ENCODE data around the gene PIBF1. TPM values are rescaled to one million over a fixed set of nuclear protein-coding genes. Genes with fewer than 3 reads are reported as not detected.
A peak's percentile ranks its signal among the peaks of the same experiment; 100 is the strongest.
"Not testable (repeated sequence)": the region's sequence is repeated elsewhere in the genome, so short reads cannot be mapped to it uniquely, and the experiment has no call there.

The PIBF1 gene
- total and polyA plus RNA-seq, 2 donors (not counting 1 experiment from before 2014, with no cell fraction given), result 9.6 to 25.1 TPM

- TF ChIP-seq CTCF (conservative IDR thresholded peaks at IDR 0.05 in 1 of 2, IDR thresholded peaks at IDR 0.05 in 1 of 2; ENCODE audit: low read depth in 1 of 2, low read length in 2 of 2), result no peak
- TF ChIP-seq EZH2 (IDR thresholded peaks at IDR 0.05; ENCODE audit: low read length, missing control alignments), result no peak
- peaks cover 2% of the 10 kb centered on the region for H3K36me3 ChIP-seq (ENCODE audit: control insufficient read depth, insufficient read depth, low read length)
- no peak overlapping the region for H3K9ac ChIP-seq (ENCODE audit: insufficient read depth, low read length)
- H2AFZ ChIP-seq (ENCODE audit: low read length), result no peak overlapping the region
- H3K27me3 ChIP-seq (ENCODE audit: control insufficient read depth, insufficient read depth, low read length), result no peaks in the 10 kb centered on the region
- no peak overlapping the region for H3K4me3 ChIP-seq (replicated peaks in 1 of 4; ENCODE audit: control extremely low read depth in 1 of 4, insufficient read depth in 1 of 4, low read depth in 3 of 4, low read length in 4 of 4)
- H3K4me1 ChIP-seq (ENCODE audit: control insufficient read depth, extremely low read depth, insufficient read depth, low read length), result no peaks in the 10 kb centered on the region
- H4K20me1 ChIP-seq (ENCODE audit: control insufficient read depth, extremely low read depth, insufficient read depth, low read length), result no peaks in the 10 kb centered on the region
- no peak for DNase-seq (ENCODE audit: low read depth in 2 of 2)
- H3K9me3 ChIP-seq (ENCODE audit: control insufficient read depth, insufficient read depth, low read depth, low read length), result no peaks in the 10 kb centered on the region
- H3K27ac ChIP-seq (ENCODE audit: insufficient read depth, low read length), result no peak overlapping the region
- no peak overlapping the region for H3K4me2 ChIP-seq (ENCODE audit: extremely low read depth, insufficient read depth, low read length)
- no peaks in the 10 kb centered on the region for H3K79me2 ChIP-seq (ENCODE audit: control insufficient read depth, insufficient read depth, low read length)
These were observed 114.9 kb downstream of the PIBF1 start for GRCh38 chr13:72896869-72897268.

GRCh38 chr13:72901546-72901945, 119.6 kb downstream of the PIBF1 start:
- H3K79me2 ChIP-seq (ENCODE audit: control insufficient read depth, insufficient read depth, low read length); H3K36me3 ChIP-seq (ENCODE audit: control insufficient read depth, insufficient read depth, low read length); H3K4me2 ChIP-seq (ENCODE audit: extremely low read depth, insufficient read depth, low read length); H3K4me1 ChIP-seq (ENCODE audit: control insufficient read depth, extremely low read depth, insufficient read depth, low read length); H3K9me3 ChIP-seq (ENCODE audit: control insufficient read depth, insufficient read depth, low read depth, low read length); H2AFZ ChIP-seq (ENCODE audit: low read length); H3K4me3 ChIP-seq (replicated peaks in 1 of 4; ENCODE audit: control extremely low read depth in 1 of 4, insufficient read depth in 1 of 4, low read depth in 3 of 4, low read length in 4 of 4); H4K20me1 ChIP-seq (ENCODE audit: control insufficient read depth, extremely low read depth, insufficient read depth, low read length); H3K9ac ChIP-seq (ENCODE audit: insufficient read depth, low read length); H3K27me3 ChIP-seq (ENCODE audit: control insufficient read depth, insufficient read depth, low read length); H3K27ac ChIP-seq (ENCODE audit: insufficient read depth, low read length): not testable (repeated sequence)
- peak in 1 of 2 donors; percentile 33 for DNase-seq (ENCODE audit: low read depth in 2 of 2)

GRCh38 chr13:72908416-72908815, 126.5 kb downstream of the PIBF1 start:
- Histone ChIP-seq H3K4me1 (ENCODE audit: control insufficient read depth, extremely low read depth, insufficient read depth, low read length) (no peaks in the 10 kb centered on the region), H3K9me3 (ENCODE audit: control insufficient read depth, insufficient read depth, low read depth, low read length) (no peaks in the 10 kb centered on the region), H2AFZ (ENCODE audit: low read length) (no peak overlapping the region), H3K9ac (ENCODE audit: insufficient read depth, low read length) (no peak overlapping the region), H4K20me1 (ENCODE audit: control insufficient read depth, extremely low read depth, insufficient read depth, low read length) (no peaks in the 10 kb centered on the region), H3K79me2 (ENCODE audit: control insufficient read depth, insufficient read depth, low read length) (no peaks in the 10 kb centered on the region), H3K27me3 (ENCODE audit: control insufficient read depth, insufficient read depth, low read length) (no peaks in the 10 kb centered on the region), H3K4me2 (ENCODE audit: extremely low read depth, insufficient read depth, low read length) (no peak overlapping the region), H3K4me3 (replicated peaks in 1 of 4; ENCODE audit: control extremely low read depth in 1 of 4, insufficient read depth in 1 of 4, low read depth in 3 of 4, low read length in 4 of 4) (no peak overlapping the region), H3K36me3 (ENCODE audit: control insufficient read depth, insufficient read depth, low read length) (no peaks in the 10 kb centered on the region), H3K27ac (ENCODE audit: insufficient read depth, low read length) (no peak overlapping the region)
- no peak for TF ChIP-seq EZH2 (IDR thresholded peaks at IDR 0.05; ENCODE audit: low read length, missing control alignments)
- no peak for TF ChIP-seq CTCF (conservative IDR thresholded peaks at IDR 0.05 in 1 of 2, IDR thresholded peaks at IDR 0.05 in 1 of 2; ENCODE audit: low read depth in 1 of 2, low read length in 2 of 2)
- no peak for DNase-seq (ENCODE audit: low read depth in 2 of 2)

All from fibroblast of lung (primary cell).